ENCODE data around the gene PRDX6. TPM values are rescaled to one million over a fixed set of nuclear protein-coding genes. Genes with fewer than 3 reads are reported as not detected.
"Not testable (repeated sequence)": the region's sequence is repeated elsewhere in the genome, so short reads cannot be mapped to it uniquely, and the experiment has no call there.

The PRDX6 gene
- total RNA-seq, 1 donor from 2014 or later, result 201 TPM

DNA sequence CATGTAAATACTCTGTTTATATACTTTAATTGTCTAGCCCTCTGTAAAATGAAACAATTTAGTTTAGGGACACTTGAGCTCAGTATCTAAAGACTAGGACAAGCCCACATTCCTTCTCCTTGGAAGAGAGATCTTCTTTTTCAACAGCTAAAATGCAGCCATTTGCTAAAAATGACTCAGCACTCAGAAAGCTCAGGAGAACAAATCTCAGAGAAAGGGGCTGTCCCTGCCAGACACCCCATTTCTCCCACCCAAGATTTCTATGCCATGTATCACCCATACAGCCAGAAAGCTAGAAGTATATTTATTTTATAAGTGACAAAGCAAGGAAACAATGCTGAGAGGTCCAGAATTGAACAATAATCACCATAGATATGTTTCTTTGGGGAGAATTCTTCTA, 23.2 kb upstream of the PRDX6 start:
- H3K36me3 ChIP-seq, result no peaks in the 10 kb centered on the region
- H3K4me1 ChIP-seq, result no peaks in the 10 kb centered on the region
- intact Hi-C loops (cut with DNase I), result no loop called here
- H3K27ac ChIP-seq, result no peak overlapping the region
- no peaks in the 10 kb centered on the region for H3K27me3 ChIP-seq
- TF ChIP-seq, protein P1, sequence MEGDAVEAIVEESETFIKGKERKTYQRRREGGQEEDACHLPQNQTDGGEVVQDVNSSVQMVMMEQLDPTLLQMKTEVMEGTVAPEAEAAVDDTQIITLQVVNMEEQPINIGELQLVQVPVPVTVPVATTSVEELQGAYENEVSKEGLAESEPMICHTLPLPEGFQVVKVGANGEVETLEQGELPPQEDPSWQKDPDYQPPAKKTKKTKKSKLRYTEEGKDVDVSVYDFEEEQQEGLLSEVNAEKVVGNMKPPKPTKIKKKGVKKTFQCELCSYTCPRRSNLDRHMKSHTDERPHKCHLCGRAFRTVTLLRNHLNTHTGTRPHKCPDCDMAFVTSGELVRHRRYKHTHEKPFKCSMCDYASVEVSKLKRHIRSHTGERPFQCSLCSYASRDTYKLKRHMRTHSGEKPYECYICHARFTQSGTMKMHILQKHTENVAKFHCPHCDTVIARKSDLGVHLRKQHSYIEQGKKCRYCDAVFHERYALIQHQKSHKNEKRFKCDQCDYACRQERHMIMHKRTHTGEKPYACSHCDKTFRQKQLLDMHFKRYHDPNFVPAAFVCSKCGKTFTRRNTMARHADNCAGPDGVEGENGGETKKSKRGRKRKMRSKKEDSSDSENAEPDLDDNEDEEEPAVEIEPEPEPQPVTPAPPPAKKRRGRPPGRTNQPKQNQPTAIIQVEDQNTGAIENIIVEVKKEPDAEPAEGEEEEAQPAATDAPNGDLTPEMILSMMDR (IDR thresholded peaks at IDR 0.05), result no peak
- no peak for DNase-seq
- H3K9me3 ChIP-seq, result no peaks in the 10 kb centered on the region
- no peak overlapping the region for H3K4me3 ChIP-seq
- ATAC-seq, result no peak

DNA sequence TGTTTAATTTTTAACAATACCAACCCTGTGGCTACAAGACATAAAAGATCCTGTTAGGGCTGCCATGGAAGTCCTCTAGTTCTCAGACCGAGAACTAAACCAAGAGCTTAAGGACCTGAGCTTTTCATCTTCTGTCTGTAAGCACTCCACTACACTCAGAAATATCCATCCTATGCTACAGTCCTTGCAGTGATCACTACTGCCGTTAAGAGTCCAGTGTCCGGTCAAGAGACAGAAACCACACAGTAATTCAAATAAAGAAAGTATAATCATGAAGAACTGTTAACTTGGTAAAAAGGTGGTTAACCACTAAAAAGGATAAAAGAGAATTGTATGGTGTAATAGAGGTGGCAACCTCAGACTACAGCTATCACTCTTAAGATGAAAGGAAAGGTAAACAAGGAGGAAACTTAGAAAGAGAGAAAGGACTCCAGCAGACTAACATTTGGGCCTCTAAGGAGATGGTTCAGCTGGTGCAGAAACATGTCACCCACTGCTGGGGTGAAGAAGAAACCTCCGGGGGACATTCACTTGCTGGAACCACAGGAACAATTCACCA, 22.1 kb upstream of the PRDX6 start:
- H3K9me3 ChIP-seq, result no peaks in the 10 kb centered on the region
- H3K36me3 ChIP-seq, result no peaks in the 10 kb centered on the region
- H3K27me3 ChIP-seq, result no peaks in the 10 kb centered on the region
- intact Hi-C loops (cut with DNase I), result no loop called here
- ATAC-seq (no peak), DNase-seq (no peak)
- no peak overlapping the region for H3K27ac ChIP-seq
- TF ChIP-seq, protein P1 (IDR thresholded peaks at IDR 0.05), result no peak
- no peak overlapping the region for H3K4me3 ChIP-seq
- no peaks in the 10 kb centered on the region for H3K4me1 ChIP-seq

GRCh38 chr1:173459885-173460284, 17.2 kb upstream of the PRDX6 start:
- no peak for DNase-seq
- TF ChIP-seq, protein P1 (IDR thresholded peaks at IDR 0.05), result no peak
- ATAC-seq, result no peak
- Histone ChIP-seq H3K27me3 (no peaks in the 10 kb centered on the region), H3K9me3 (no peaks in the 10 kb centered on the region), H3K4me1 (no peaks in the 10 kb centered on the region), H3K4me3 (no peak overlapping the region), H3K36me3 (peaks cover 14% of the 10 kb centered on the region), H3K27ac (no peak overlapping the region)
- intact Hi-C loops (cut with DNase I), result no loop called here

GRCh38 chr1:173462666-173463065, 14.5 kb upstream of the PRDX6 start:
- peaks cover 14% of the 10 kb centered on the region for H3K36me3 ChIP-seq
- DNase-seq; H3K4me3 ChIP-seq; H3K4me1 ChIP-seq; ATAC-seq; intact Hi-C loops (cut with DNase I); H3K27ac ChIP-seq; H3K9me3 ChIP-seq; H3K27me3 ChIP-seq: not testable (repeated sequence)

DNA sequence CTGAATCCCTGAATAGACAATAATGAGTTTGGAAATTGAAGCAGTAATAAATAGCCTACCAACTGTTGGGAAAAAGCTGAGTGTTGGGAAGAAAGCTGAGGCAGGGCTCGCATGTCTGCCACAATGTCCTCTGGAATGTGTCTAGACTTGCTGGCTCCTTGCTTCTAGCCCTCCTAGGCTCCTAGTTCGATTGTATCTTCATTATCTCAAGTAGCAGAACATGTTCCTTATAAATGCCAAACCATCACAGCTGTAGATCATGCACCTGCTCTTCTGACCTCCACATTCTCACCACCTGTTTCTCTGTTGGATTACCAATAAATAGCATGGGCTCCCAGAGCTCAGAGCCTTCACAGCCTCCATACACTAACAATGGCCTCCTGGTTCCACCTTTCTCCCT, 12.9 kb upstream of the PRDX6 start:
- DNase-seq; H3K27ac ChIP-seq; H3K27me3 ChIP-seq; ATAC-seq; intact Hi-C loops (cut with DNase I); H3K9me3 ChIP-seq; H3K4me1 ChIP-seq; H3K4me3 ChIP-seq: not testable (repeated sequence)
- peaks cover 14% of the 10 kb centered on the region for H3K36me3 ChIP-seq

DNA sequence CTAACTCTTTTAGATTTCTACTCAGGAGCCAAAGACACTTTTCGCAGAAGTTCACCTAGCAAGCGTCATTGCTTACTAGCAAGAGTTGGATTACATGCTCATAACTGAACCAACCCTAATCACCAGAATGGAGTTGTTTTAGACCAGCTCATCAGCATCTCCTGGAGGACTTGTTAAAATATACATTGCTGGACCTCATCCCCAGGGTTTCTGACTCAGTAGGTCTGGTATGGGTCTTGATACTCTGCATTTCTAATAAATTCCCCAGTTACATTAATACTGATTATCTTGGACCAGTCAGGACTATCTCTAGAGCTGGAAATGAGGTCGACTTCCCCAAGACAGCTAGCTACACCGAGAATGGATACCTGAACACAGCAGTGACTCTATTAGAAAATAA, 9.7 kb upstream of the PRDX6 start:
- no peaks in the 10 kb centered on the region for H3K4me1 ChIP-seq
- H3K36me3 ChIP-seq, result no peaks in the 10 kb centered on the region
- TF ChIP-seq, protein P1 (IDR thresholded peaks at IDR 0.05), result no peak
- DNase-seq (no peak), ATAC-seq (no peak)
- H3K27me3 ChIP-seq, result no peaks in the 10 kb centered on the region
- H3K27ac ChIP-seq, result no peak overlapping the region
- intact Hi-C loops (cut with DNase I), result no loop called here
- H3K9me3 ChIP-seq, result no peaks in the 10 kb centered on the region
- no peak overlapping the region for H3K4me3 ChIP-seq

DNA sequence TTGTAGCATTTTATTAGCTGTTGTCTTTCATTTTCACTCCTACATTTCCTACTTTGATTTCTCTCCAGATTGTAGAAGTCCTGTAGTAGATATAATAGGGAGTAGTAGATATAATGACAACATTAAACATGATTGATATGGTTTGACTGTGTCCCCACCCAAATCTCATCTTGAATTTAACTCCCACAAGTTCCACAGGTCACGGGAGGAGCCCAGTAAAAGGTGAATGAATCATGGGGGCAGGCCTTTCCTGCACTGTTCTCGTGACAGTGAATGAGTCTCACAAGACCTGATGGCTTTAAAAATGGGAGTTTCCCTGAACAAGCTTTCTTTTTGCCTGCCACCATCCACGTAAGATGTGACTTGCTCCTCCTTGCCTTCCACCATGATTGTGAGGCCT, 7.5 kb upstream of the PRDX6 start:
- Histone ChIP-seq H3K9me3 (no peaks in the 10 kb centered on the region), H3K27me3 (no peaks in the 10 kb centered on the region), H3K4me1 (peaks cover 3% of the 10 kb centered on the region), H3K4me3 (no peak overlapping the region), H3K36me3 (no peaks in the 10 kb centered on the region), H3K27ac (no peak overlapping the region)
- TF ChIP-seq, protein P1 (IDR thresholded peaks at IDR 0.05), result no peak
- DNase-seq (no peak), ATAC-seq (no peak)
- intact Hi-C loops (cut with DNase I), result no loop called here
